Stimulated activated naive CD8-positive, alpha-beta T cell treated with anti-CD3 and anti-CD28 coated beads, Interleukin-15, Interleukin-2, amounts not matched to agents 100 ng/mL and 50 ng/mL, for 24 hours (primary cell): Measurements from ENCODE around the gene ADAMTS19.

Source experiments
- H3K27ac Mint-ChIP-seq: one replicate; pipeline ENCODE4 v1.8.0; 2021; ENCODE audit warnings: mild to moderate bottlenecking, mixed read lengths
- H3K27me3 Mint-ChIP-seq: one replicate; pipeline ENCODE4 v1.8.0; 2021; ENCODE audit warnings: mixed read lengths
- H3K36me3 Mint-ChIP-seq: one replicate; pipeline ENCODE4 v1.8.0; 2021; ENCODE audit warnings: low read depth, mixed read lengths
- H3K4me1 Mint-ChIP-seq: one replicate; pipeline ENCODE4 v1.8.0; 2021; ENCODE audit warnings: low read depth, mixed read lengths
- H3K4me3 Mint-ChIP-seq: one replicate; pipeline ENCODE4 v1.8.0; 2021; ENCODE audit warnings: mild to moderate bottlenecking, mixed read lengths
- H3K9me3 Mint-ChIP-seq: one replicate; pipeline ENCODE4 v1.8.0; 2021; ENCODE audit warnings: mixed read lengths

The ADAMTS19 gene

DNA sequence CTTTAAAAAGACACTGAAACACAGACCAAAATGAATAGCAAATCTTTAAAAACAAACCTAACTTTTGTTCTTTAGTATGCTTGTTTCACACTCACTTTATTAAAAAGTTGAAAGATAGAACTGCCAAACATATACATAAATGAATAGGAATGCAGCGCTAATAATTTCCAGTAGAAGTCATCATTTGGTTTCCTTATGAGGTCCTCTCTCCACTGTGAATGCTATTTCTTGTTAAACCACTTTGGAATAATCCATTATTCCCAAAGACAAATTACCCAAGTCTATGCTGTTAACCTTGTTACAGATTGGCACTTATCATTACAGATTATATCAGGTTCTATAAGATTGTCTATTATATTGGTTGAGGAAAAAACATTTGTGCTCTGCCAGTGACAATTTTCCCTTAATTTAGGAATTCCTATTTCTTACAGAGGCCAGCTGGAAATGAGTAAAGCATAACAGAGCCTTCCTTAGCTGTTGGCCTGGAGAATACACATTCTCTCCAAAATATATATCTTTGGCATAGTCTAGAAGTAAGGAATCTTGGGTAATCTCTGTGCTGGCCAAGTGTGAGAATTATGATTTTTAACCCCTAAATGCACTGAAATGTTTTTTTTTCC is 258.5 kb downstream of the ADAMTS19 start:
- Mint-ChIP-seq H3K36me3 (no peaks in the 10 kb centered on the region), H3K4me3 (no peak overlapping the region), H3K4me1 (no peaks in the 10 kb centered on the region), H3K27ac (no peak overlapping the region), H3K9me3 (no peaks in the 10 kb centered on the region), H3K27me3 (no peaks in the 10 kb centered on the region)

DNA sequence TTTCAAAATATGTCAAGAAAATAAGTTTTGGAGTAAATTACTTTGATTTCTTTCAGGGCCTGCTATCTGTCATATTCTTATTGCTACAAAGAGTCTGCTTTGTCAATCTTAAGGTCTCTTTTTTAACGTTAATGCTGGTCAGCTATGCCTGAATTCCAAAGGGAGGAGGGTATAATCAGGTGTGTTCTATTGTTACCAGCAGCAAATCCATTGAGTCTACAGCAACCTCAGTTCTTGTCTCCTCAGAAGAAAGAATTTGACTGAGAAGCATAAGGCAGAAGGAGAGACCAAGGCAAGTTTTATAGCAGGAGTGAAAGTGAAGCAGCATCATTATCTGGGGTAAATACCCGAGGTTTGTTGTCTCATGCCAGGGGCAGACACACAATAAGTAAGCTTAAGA is 264.1 kb downstream of the ADAMTS19 start:
- Mint-ChIP-seq H3K4me3 (no peak overlapping the region), H3K27me3 (no peaks in the 10 kb centered on the region), H3K36me3 (no peaks in the 10 kb centered on the region), H3K9me3 (no peaks in the 10 kb centered on the region), H3K4me1 (no peaks in the 10 kb centered on the region), H3K27ac (no peak overlapping the region)

DNA sequence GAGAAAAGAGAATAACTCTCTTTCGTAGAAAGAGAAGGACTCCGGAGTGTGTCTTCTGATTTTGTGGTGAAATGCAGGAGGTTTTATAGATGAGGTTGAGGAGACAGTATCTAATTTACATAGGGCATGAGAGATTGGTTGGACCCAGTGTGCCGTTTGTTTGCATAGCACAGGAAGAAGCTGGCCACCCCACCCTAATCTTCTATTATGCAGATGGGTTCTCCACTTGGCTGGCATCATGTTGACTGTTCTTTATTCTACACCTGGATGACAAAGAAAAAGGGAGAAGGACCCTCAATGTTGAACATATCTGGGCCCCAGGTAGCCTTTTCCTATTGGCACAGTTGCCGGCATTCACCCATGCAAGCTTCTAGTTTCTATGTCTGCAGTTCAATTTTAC is 264.5 kb downstream of the ADAMTS19 start:
- Mint-ChIP-seq H3K4me3 (no peak overlapping the region), H3K27me3 (no peaks in the 10 kb centered on the region), H3K27ac (no peak overlapping the region), H3K4me1 (no peaks in the 10 kb centered on the region), H3K36me3 (no peaks in the 10 kb centered on the region), H3K9me3 (no peaks in the 10 kb centered on the region)

DNA sequence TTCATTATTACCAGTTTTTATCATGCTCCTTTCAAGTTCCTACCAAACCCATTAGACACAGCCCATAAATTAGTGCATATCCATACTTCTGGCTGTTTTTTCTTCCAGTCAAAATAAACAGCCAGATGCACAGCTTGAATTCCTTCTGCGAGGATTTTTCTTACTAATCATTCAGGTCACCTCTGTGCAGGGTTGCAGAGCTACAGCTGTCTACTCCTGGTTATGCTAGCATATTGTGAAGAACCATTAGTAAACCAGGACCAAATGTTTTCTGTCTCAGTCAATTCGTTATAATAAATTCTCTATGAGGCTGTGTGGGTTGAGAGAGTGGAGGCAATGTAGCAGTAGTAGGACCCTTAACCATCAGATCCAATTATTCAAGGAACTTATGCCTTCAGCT is 279.7 kb downstream of the ADAMTS19 start:
- Mint-ChIP-seq H3K27ac (no peak overlapping the region), H3K9me3 (no peaks in the 10 kb centered on the region), H3K36me3 (no peaks in the 10 kb centered on the region), H3K4me1 (no peaks in the 10 kb centered on the region), H3K27me3 (no peaks in the 10 kb centered on the region), H3K4me3 (no peak overlapping the region)

- H3K9me3 Mint-ChIP-seq = no peaks in the 10 kb centered on the region
- no peak overlapping the region for H3K27ac Mint-ChIP-seq
- H3K27me3 Mint-ChIP-seq = no peaks in the 10 kb centered on the region
- H3K4me1 Mint-ChIP-seq = no peaks in the 10 kb centered on the region
- H3K4me3 Mint-ChIP-seq = no peak overlapping the region
- H3K36me3 Mint-ChIP-seq = no peaks in the 10 kb centered on the region
Measured at GRCh38 chr5:129743541-129744187, 283.6 kb downstream of the ADAMTS19 start.

- Mint-ChIP-seq H3K27ac (no peak overlapping the region), H3K4me1 (no peaks in the 10 kb centered on the region), H3K4me3 (no peak overlapping the region), H3K36me3 (no peaks in the 10 kb centered on the region), H3K27me3 (no peaks in the 10 kb centered on the region), H3K9me3 (no peaks in the 10 kb centered on the region)
Measured at GRCh38 chr5:129745997-129746396, 285.9 kb downstream of the ADAMTS19 start.

DNA sequence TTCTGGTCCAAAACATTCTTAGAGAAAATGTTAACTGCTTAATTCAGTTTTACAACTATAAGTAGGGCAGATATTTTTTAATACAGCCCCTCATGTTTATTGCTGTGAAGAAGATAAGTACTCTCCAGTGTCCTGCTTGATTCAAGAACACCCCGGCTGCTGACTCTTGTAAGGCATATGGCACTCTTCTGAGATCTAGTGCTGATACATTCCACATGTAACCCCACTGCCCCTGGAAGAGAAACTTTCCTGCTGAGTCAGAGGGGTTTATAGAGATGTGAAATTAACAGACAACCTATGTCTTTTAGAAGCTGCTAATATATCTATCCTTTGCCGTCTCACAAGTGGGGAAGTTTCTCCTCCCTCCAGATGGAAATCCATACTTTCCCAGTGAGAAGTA is 286.8 kb downstream of the ADAMTS19 start:
- Mint-ChIP-seq H3K27me3 (no peaks in the 10 kb centered on the region), H3K4me1 (no peaks in the 10 kb centered on the region), H3K36me3 (no peaks in the 10 kb centered on the region), H3K4me3 (no peak overlapping the region), H3K9me3 (no peaks in the 10 kb centered on the region), H3K27ac (no peak overlapping the region)

GRCh38 chr5:129747572-129748407 is 287.7 kb downstream of the ADAMTS19 start, which contains the start of gene MINAR2:
MINAR2 (plus strand) TSS chr5:129748094; CDS start chr5:129748191, 97 bp downstream.
- H3K27ac Mint-ChIP-seq = no peak within 1 kb of the TSS
- no peaks in the 10 kb centered on the region for H3K27me3 Mint-ChIP-seq
- H3K9me3 Mint-ChIP-seq = no peaks in the 10 kb centered on the region
- no peaks in the 10 kb centered on the region for H3K36me3 Mint-ChIP-seq
- no peaks in the 10 kb centered on the region for H3K4me1 Mint-ChIP-seq
- no peak within 1 kb of the TSS for H3K4me3 Mint-ChIP-seq

DNA sequence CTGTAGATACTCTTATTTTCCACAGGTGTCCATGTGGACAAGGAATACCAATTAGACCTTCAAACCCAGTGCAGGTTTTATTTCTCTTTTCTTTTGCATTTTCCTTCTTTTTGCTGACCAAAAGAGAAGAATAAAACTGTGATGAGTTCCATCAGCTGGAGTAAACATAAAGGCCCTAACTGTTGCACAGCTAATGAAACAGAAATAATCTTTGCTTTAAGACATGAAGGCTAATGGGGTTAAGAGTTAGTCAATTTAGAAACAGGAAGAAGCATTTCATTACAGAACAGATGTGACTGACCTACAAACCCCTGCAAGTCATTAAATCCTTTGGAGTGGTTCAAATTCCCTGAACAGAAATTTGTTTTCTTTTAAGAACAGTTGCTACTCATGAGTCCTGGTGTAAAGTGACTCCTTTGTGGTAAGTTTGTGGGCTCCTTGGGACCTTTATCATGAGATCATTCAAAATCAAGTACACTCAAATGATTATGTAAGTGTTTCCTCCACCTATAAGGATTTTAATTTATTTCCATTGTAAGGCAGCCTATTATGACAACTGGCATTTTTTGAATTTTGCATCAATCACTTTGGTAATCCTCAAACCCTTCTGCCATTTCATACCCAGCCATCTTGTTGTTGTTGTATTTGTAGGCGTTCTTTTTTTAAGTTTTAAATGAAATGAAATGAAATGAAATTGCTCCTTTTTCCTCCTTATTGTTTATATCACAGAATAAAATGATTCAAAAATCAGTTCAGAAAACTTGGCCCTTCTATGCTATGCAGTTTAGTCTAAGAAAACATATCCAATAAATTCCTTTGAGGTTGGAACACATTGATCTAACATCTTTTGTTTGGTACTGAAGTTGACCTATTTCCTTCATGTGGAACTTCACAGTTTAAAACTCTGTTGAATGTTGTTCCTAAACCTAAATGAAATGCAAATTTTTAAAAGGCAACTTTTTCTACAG is 289.1 kb downstream of the ADAMTS19 start:
- Mint-ChIP-seq H3K27me3 (no peaks in the 10 kb centered on the region), H3K9me3 (no peaks in the 10 kb centered on the region), H3K4me3 (no peak overlapping the region), H3K36me3 (no peaks in the 10 kb centered on the region), H3K27ac (no peak overlapping the region), H3K4me1 (no peaks in the 10 kb centered on the region)

GRCh38 chr5:129760636-129761325 is 300.7 kb downstream of the ADAMTS19 start:
- Mint-ChIP-seq H3K27ac (no peak overlapping the region), H3K4me1 (no peaks in the 10 kb centered on the region), H3K9me3 (no peaks in the 10 kb centered on the region), H3K27me3 (peaks cover 4% of the 10 kb centered on the region), H3K36me3 (no peaks in the 10 kb centered on the region), H3K4me3 (no peak overlapping the region)

- no peaks in the 10 kb centered on the region for H3K36me3 Mint-ChIP-seq
- H3K27ac Mint-ChIP-seq = no peak overlapping the region
- H3K27me3 Mint-ChIP-seq = no peaks in the 10 kb centered on the region
- H3K4me1 Mint-ChIP-seq = no peaks in the 10 kb centered on the region
- no peak overlapping the region for H3K4me3 Mint-ChIP-seq
- no peaks in the 10 kb centered on the region for H3K9me3 Mint-ChIP-seq
Measured at GRCh38 chr5:129763651-129764050, 303.6 kb downstream of the ADAMTS19 start.

DNA sequence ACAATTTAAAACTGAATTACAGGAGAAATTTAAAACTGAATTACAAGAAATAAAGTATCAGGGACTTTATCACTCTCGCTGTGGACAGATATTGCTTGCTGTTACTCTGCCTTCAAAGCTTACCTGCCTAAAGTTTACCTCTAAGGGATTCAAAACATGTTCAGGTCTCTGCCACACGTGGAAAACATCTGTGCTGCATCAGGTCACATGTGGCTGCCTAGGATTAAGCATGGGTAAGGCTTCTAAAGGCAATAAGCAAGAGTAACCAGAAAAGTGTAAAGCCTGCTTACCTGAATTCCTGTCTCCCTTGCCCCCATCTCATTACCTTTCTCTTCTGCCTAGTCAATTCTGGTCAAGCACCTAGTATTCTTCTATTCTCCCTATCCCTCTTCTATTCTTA is 306.7 kb downstream of the ADAMTS19 start:
- Mint-ChIP-seq H3K27ac (no peak overlapping the region), H3K4me3 (no peak overlapping the region), H3K4me1 (no peaks in the 10 kb centered on the region), H3K36me3 (no peaks in the 10 kb centered on the region), H3K27me3 (no peaks in the 10 kb centered on the region), H3K9me3 (no peaks in the 10 kb centered on the region)

- H3K27me3 Mint-ChIP-seq = no peaks in the 10 kb centered on the region
- H3K36me3 Mint-ChIP-seq = no peaks in the 10 kb centered on the region
- no peaks in the 10 kb centered on the region for H3K4me1 Mint-ChIP-seq
- no peak overlapping the region for H3K4me3 Mint-ChIP-seq
- H3K27ac Mint-ChIP-seq = no peak overlapping the region
- H3K9me3 Mint-ChIP-seq = no peaks in the 10 kb centered on the region
Measured at GRCh38 chr5:129767927-129768380, 307.9 kb downstream of the ADAMTS19 start.

- Mint-ChIP-seq H3K27me3 (no peaks in the 10 kb centered on the region), H3K4me1 (no peaks in the 10 kb centered on the region), H3K4me3 (no peak overlapping the region), H3K9me3 (no peaks in the 10 kb centered on the region), H3K27ac (no peak overlapping the region), H3K36me3 (no peaks in the 10 kb centered on the region)
Measured at GRCh38 chr5:129768735-129769134, 308.6 kb downstream of the ADAMTS19 start.
